IMR-90 (cell line): ENCODE data around the gene MTUS2.

Experiments used
- CEBPB ChIP-seq: IDR thresholded peaks from 2 replicates; pipeline ENCODE4 v1.6.1; 2012; ENCODE audit warnings: low read depth, low read length, improper control_type of control experiment
- CTCF ChIP-seq: conservative IDR thresholded peaks from 2 replicates; pipeline ENCODE4 v1.5.1; 2012; ENCODE audit warnings: mild to moderate bottlenecking, low read depth, low read length, improper control_type of control experiment
- MXI1 ChIP-seq: IDR thresholded peaks from 2 replicates; pipeline ENCODE4 v1.6.1; 2012; ENCODE audit warnings: low read depth, mild to moderate bottlenecking, low read length, moderate library complexity, borderline replicate concordance

GRCh38 chr13:29538652-29539040 lies 718.5 kb downstream of the MTUS2 start:
- TF ChIP-seq CTCF (no peak), MXI1 (no peak), CEBPB (no peak)
